ENCODE measurements around the gene MYH15.

DNA sequence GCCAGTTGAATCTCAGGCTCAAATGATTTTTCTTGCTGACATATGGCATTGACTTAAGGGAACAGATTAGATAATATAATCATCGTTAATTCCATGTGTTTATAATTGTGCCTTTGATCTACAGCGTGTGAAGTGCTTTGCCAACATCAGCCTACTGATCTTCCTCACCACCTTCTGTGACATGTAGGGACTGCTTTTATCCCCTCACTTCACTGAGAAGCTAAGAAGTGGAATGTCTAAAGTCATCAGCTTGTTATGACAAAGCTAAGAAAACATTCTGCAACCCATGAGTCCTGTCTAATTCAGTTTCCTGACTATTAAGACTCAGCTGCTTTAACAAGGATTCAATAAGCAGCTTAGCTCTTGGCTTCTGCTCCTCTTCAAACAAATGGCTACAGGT, 106.0 kb downstream of the MYH15 start:
- TF ChIP-seq, protein P1, sequence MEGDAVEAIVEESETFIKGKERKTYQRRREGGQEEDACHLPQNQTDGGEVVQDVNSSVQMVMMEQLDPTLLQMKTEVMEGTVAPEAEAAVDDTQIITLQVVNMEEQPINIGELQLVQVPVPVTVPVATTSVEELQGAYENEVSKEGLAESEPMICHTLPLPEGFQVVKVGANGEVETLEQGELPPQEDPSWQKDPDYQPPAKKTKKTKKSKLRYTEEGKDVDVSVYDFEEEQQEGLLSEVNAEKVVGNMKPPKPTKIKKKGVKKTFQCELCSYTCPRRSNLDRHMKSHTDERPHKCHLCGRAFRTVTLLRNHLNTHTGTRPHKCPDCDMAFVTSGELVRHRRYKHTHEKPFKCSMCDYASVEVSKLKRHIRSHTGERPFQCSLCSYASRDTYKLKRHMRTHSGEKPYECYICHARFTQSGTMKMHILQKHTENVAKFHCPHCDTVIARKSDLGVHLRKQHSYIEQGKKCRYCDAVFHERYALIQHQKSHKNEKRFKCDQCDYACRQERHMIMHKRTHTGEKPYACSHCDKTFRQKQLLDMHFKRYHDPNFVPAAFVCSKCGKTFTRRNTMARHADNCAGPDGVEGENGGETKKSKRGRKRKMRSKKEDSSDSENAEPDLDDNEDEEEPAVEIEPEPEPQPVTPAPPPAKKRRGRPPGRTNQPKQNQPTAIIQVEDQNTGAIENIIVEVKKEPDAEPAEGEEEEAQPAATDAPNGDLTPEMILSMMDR (conservative IDR thresholded peaks at IDR 0.05 in 1 of 2, IDR thresholded peaks at IDR 0.05 in 1 of 2; ENCODE audit: extremely low read depth in 1 of 2, insufficient read depth in 1 of 2, low read depth in 1 of 2, low read length in 2 of 2) = no peak
- no peak for TF ChIP-seq EZH2 (IDR thresholded peaks at IDR 0.05; ENCODE audit: borderline replicate concordance, low read length)

Measured in mammary epithelial cell (primary cell).